ENCODE results near the gene GFRA1.

The GFRA1 gene

GRCh38 chr10:116121640-116122525, 151.1 kb downstream of the GFRA1 start:
- DNase-seq, result no peak

GRCh38 chr10:116120688-116121455, 152.1 kb downstream of the GFRA1 start:
- DNase-seq, result no peak

GRCh38 chr10:116118847-116119246, 154.2 kb downstream of the GFRA1 start:
- no peak for DNase-seq

- no peak for DNase-seq
Observed at GRCh38 chr10:116115797-116116196, 157.2 kb downstream of the GFRA1 start.

- DNase-seq, result no peak
Observed at GRCh38 chr10:116115036-116115641, 157.9 kb downstream of the GFRA1 start.

- no peak for DNase-seq
Observed at GRCh38 chr10:116113721-116114501, 159.1 kb downstream of the GFRA1 start.

- no peak for DNase-seq
Observed at GRCh38 chr10:116112232-116113231, 160.5 kb downstream of the GFRA1 start.

GRCh38 chr10:116111483-116112095, 161.4 kb downstream of the GFRA1 start:
- DNase-seq, result no peak

GRCh38 chr10:116110736-116111135, 162.3 kb downstream of the GFRA1 start:
- no peak for DNase-seq

GRCh38 chr10:116109881-116110280, 163.1 kb downstream of the GFRA1 start:
- no peak for DNase-seq

GRCh38 chr10:116109481-116109880, 163.5 kb downstream of the GFRA1 start:
- no peak for DNase-seq

GRCh38 chr10:116108095-116108494, 164.9 kb downstream of the GFRA1 start:
- no peak for DNase-seq

GRCh38 chr10:116106611-116107010, 166.4 kb downstream of the GFRA1 start:
- no peak for DNase-seq

- DNase-seq, result no peak
Observed at GRCh38 chr10:116105264-116105663, 167.7 kb downstream of the GFRA1 start.

- no peak for DNase-seq
Observed at GRCh38 chr10:116104210-116104932, 168.6 kb downstream of the GFRA1 start.

GRCh38 chr10:116103668-116104067, 169.3 kb downstream of the GFRA1 start:
- no peak for DNase-seq

GRCh38 chr10:116101616-116102315, 171.2 kb downstream of the GFRA1 start:
- no peak for DNase-seq

GRCh38 chr10:116100984-116101383, 172.0 kb downstream of the GFRA1 start:
- no peak for DNase-seq

GRCh38 chr10:116099023-116099420, 174.0 kb downstream of the GFRA1 start:
- DNase-seq, result no peak

All from CD4-positive, alpha-beta T cell treated with Interferon gamma for 1 hour (primary cell).